Astrocyte (in vitro differentiated cells and primary cell): ENCODE measurements around the gene ATXN2L. TPM values are rescaled to one million over a fixed set of nuclear protein-coding genes. Genes with fewer than 3 reads are reported as not detected.

Source experiments
- DNase-seq: peaks from one replicate; pipeline ENCODE4 v3.0.0-alpha.2; 2010; ENCODE audit warnings: low read depth
- FAIRE-seq: peaks from 2 replicates; lab custom pipeline; 2011; peaks lifted over from hg19 to GRCh38; lab: Jason Lieb, UNC
- H2AFZ ChIP-seq: 2 replicates; pipeline ENCODE4 v1.6.0; 2012; ENCODE audit warnings: low read depth, low read length, inconsistent platforms
- H3K27ac ChIP-seq: 2 replicates; pipeline ENCODE4 v1.5.1; 2011; ENCODE audit warnings: low read depth, low read length, inconsistent platforms
- H3K27me3 ChIP-seq: 2 replicates; pipeline ENCODE4 v1.6.0; 2011; ENCODE audit warnings: low read length, inconsistent platforms; ENCODE audit not compliant: insufficient read depth
- H3K36me3 ChIP-seq: 2 replicates; pipeline ENCODE4 v1.5.1; 2011; ENCODE audit warnings: low read length, inconsistent platforms; ENCODE audit not compliant: insufficient read depth
- H3K4me1 ChIP-seq: 2 replicates; pipeline ENCODE4 v1.5.1; 2011; ENCODE audit warnings: low read length, inconsistent platforms; ENCODE audit not compliant: insufficient read depth
- H3K4me2 ChIP-seq: 2 replicates; pipeline ENCODE4 v1.6.0; 2012; ENCODE audit warnings: low read length, inconsistent platforms
- H3K4me3 ChIP-seq: 2 replicates; pipeline ENCODE4 v1.5.1; 2011; ENCODE audit warnings: low read depth, mild to moderate bottlenecking, low read length, inconsistent platforms; ENCODE audit not compliant: insufficient read depth
- H3K79me2 ChIP-seq: 2 replicates; pipeline ENCODE4 v1.6.0; 2012; ENCODE audit warnings: mild to moderate bottlenecking, low read length, inconsistent platforms; ENCODE audit not compliant: insufficient read depth
- H3K9ac ChIP-seq: 2 replicates; pipeline ENCODE4 v1.6.0; 2012; ENCODE audit warnings: mild to moderate bottlenecking, low read length, inconsistent platforms
- H3K9me3 ChIP-seq: 2 replicates; pipeline ENCODE4 v1.5.1; 2012; ENCODE audit warnings: low read depth, mild to moderate bottlenecking, low read length, inconsistent platforms; ENCODE audit not compliant: insufficient read depth
- H4K20me1 ChIP-seq: 2 replicates; pipeline ENCODE4 v1.6.0; 2012; ENCODE audit warnings: low read length, inconsistent platforms; ENCODE audit not compliant: insufficient read depth
- H3K27ac Mint-ChIP-seq: one replicate; pipeline ENCODE4 v1.8.0; 2021; ENCODE audit warnings: mild to moderate bottlenecking, mixed read lengths; ENCODE audit not compliant: unreplicated experiment
- H3K27me3 Mint-ChIP-seq: one replicate; pipeline ENCODE4 v1.8.0; 2021; ENCODE audit warnings: low read depth, mixed read lengths; ENCODE audit not compliant: unreplicated experiment
- H3K36me3 Mint-ChIP-seq: one replicate; pipeline ENCODE4 v1.8.0; 2021; ENCODE audit warnings: low read depth, mixed read lengths; ENCODE audit not compliant: unreplicated experiment
- H3K4me1 Mint-ChIP-seq: one replicate; pipeline ENCODE4 v1.8.0; 2021; ENCODE audit warnings: low read depth, mixed read lengths; ENCODE audit not compliant: unreplicated experiment
- H3K4me3 Mint-ChIP-seq: one replicate; pipeline ENCODE4 v1.8.0; 2021; ENCODE audit warnings: mild to moderate bottlenecking, moderate library complexity, mixed read lengths; ENCODE audit not compliant: unreplicated experiment
- H3K9me3 Mint-ChIP-seq: one replicate; pipeline ENCODE4 v1.8.0; 2021; ENCODE audit warnings: mild to moderate bottlenecking, mixed read lengths; ENCODE audit not compliant: unreplicated experiment
- CTCF ChIP-seq: IDR thresholded peaks from 2 replicates; pipeline ENCODE4 v1.5.1; 2011; ENCODE audit warnings: low read depth, mild to moderate bottlenecking, inconsistent platforms, low read length, moderate library complexity; ENCODE audit not compliant: insufficient read depth
- EZH2 ChIP-seq: IDR thresholded peaks from 2 replicates; pipeline ENCODE4 v1.6.1; 2012; ENCODE audit warnings: mild to moderate bottlenecking, low read length, inconsistent platforms; ENCODE audit not compliant: insufficient read depth
- total RNA-seq: library from RNA; stranded (reverse); gene quantifications from 2 replicates; pipeline ENCODE4 v1.2.1, GENCODE V29; 2021

ATXN2L gene
- total RNA-seq, 1 donor from 2014 or later, result 191 TPM

- H3K27ac Mint-ChIP-seq, result no peak overlapping the region
- FAIRE-seq (no peak), DNase-seq (peak; percentile 46)
- Histone ChIP-seq H3K36me3 (no peaks in the 10 kb centered on the region), H3K27ac (no peak overlapping the region), H3K9ac (no peak overlapping the region), H3K4me3 (no peak overlapping the region), H4K20me1 (no peaks in the 10 kb centered on the region), H2AFZ (no peak overlapping the region), H3K27me3 (no peaks in the 10 kb centered on the region), H3K9me3 (no peaks in the 10 kb centered on the region), H3K79me2 (peaks cover 18% of the 10 kb centered on the region), H3K4me2 (no peak overlapping the region), H3K4me1 (no peaks in the 10 kb centered on the region)
- H3K27me3 Mint-ChIP-seq, result no peaks in the 10 kb centered on the region
- no peak overlapping the region for H3K4me3 Mint-ChIP-seq
- H3K36me3 Mint-ChIP-seq, result no peaks in the 10 kb centered on the region
- no peaks in the 10 kb centered on the region for H3K4me1 Mint-ChIP-seq
- no peaks in the 10 kb centered on the region for H3K9me3 Mint-ChIP-seq
- no peak for TF ChIP-seq EZH2
- TF ChIP-seq CTCF, result no peak
These were observed 35.6 kb downstream of the ATXN2L start for GRCh38 chr16:28858421-28858820.

GRCh38 chr16:28859326-28859725, 36.5 kb downstream of the ATXN2L start:
- Mint-ChIP-seq H3K9me3 (no peaks in the 10 kb centered on the region), H3K4me1 (no peaks in the 10 kb centered on the region), H3K27ac (no peak overlapping the region), H3K36me3 (no peaks in the 10 kb centered on the region), H3K27me3 (no peaks in the 10 kb centered on the region), H3K4me3 (no peak overlapping the region)
- no peaks in the 10 kb centered on the region for H3K27me3 ChIP-seq
- no peaks in the 10 kb centered on the region for H3K36me3 ChIP-seq
- FAIRE-seq, result no peak
- H4K20me1 ChIP-seq, result peaks cover 3% of the 10 kb centered on the region
- DNase-seq, result no peak
- no peak overlapping the region for H3K27ac ChIP-seq
- H3K79me2 ChIP-seq, result peaks cover 27% of the 10 kb centered on the region
- no peaks in the 10 kb centered on the region for H3K9me3 ChIP-seq
- peaks cover under 1% of the 10 kb centered on the region for H3K4me1 ChIP-seq
- TF ChIP-seq CTCF, result no peak
- TF ChIP-seq EZH2, result no peak
- H3K9ac ChIP-seq, result no peak overlapping the region
- no peak overlapping the region for H3K4me2 ChIP-seq
- no peak overlapping the region for H2AFZ ChIP-seq
- no peak overlapping the region for H3K4me3 ChIP-seq

DNA sequence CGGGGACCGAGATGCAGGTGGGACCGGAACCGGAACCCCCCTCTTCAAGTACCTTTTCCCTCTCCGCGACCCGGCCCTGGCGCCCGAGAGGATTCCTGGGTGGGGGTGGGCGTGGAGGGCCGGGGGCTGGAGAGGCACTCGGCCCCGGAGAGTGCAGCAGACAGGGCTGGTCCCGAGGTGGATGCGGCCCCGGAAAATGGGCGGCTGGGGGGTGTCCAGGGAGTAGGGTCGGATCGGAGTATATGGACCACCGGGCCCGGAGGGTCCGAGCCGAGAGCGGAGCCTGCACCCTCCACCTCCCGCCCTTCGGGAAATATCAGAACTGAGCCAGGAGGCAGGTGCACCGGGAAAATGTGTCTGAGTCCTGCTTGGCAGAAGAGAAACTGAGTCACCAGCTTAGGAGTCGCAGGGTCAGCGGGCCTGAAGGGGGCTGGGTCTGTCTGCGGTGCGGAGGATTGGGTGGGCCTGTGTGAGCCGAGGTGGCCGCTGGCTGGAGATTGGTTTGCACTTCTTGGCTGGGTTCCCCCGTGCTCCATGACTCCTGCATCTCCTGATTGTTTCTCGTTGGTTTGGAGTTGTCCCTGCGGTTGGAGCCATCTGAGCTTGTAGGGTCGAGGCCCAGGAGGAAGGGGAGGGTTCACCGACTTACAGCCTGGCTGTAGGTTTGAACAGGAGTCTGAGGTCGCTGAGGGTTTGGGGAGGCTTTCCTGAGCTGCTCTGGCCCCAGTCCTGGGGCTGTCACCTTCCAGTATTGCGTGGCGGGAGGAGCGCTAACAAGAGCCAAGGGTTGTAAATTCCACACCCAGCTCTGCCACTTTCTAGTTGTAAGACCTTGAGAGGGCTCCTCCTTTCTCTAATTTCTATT, 41.4 kb downstream of the ATXN2L start:
- H3K27ac ChIP-seq, result peak overlapping the region; percentile 93
- Mint-ChIP-seq H3K9me3 (no peaks in the 10 kb centered on the region), H3K36me3 (no peaks in the 10 kb centered on the region), H3K4me1 (peaks cover 9% of the 10 kb centered on the region), H3K27me3 (no peaks in the 10 kb centered on the region), H3K4me3 (peak overlapping the region; percentile 96), H3K27ac (peak overlapping the region; percentile 97)
- H4K20me1 ChIP-seq, result peaks cover 22% of the 10 kb centered on the region
- H3K9ac ChIP-seq, result peak overlapping the region; percentile 96
- FAIRE-seq, result no peak
- H3K4me1 ChIP-seq, result peaks cover 10% of the 10 kb centered on the region
- TF ChIP-seq EZH2 (no peak), CTCF (no peak)
- peak overlapping the region; percentile 97 for H2AFZ ChIP-seq
- peaks cover 49% of the 10 kb centered on the region for H3K79me2 ChIP-seq
- no peaks in the 10 kb centered on the region for H3K9me3 ChIP-seq
- H3K36me3 ChIP-seq, result peaks cover 6% of the 10 kb centered on the region
- peak overlapping the region; percentile 95 for H3K4me2 ChIP-seq
- no peaks in the 10 kb centered on the region for H3K27me3 ChIP-seq
- peak overlapping the region; percentile 93 for H3K4me3 ChIP-seq
- peak; percentile 58 for DNase-seq
